ENCODE measurements around the gene CYP27B1. TPM values are rescaled to one million over a fixed set of nuclear protein-coding genes. Genes with fewer than 3 reads are reported as not detected.
A peak's percentile ranks its signal among the peaks of the same experiment; 100 is the strongest.

CYP27B1 gene
- total RNA-seq, 1 donor from 2014 or later = not detected

- Histone ChIP-seq H3K27ac (replicated peaks) (no peak overlapping the region), H3K9me3 (replicated peaks) (no peaks in the 10 kb centered on the region), H3K27me3 (ENCODE audit: low read depth) (no peaks in the 10 kb centered on the region), H3K36me3 (peaks cover 88% of the 10 kb centered on the region), H3K4me3 (no peak overlapping the region), H3K4me1 (no peaks in the 10 kb centered on the region)
- intact Hi-C loops (cut with micrococcal nuclease) = no loop called here
- TF ChIP-seq, protein P1, sequence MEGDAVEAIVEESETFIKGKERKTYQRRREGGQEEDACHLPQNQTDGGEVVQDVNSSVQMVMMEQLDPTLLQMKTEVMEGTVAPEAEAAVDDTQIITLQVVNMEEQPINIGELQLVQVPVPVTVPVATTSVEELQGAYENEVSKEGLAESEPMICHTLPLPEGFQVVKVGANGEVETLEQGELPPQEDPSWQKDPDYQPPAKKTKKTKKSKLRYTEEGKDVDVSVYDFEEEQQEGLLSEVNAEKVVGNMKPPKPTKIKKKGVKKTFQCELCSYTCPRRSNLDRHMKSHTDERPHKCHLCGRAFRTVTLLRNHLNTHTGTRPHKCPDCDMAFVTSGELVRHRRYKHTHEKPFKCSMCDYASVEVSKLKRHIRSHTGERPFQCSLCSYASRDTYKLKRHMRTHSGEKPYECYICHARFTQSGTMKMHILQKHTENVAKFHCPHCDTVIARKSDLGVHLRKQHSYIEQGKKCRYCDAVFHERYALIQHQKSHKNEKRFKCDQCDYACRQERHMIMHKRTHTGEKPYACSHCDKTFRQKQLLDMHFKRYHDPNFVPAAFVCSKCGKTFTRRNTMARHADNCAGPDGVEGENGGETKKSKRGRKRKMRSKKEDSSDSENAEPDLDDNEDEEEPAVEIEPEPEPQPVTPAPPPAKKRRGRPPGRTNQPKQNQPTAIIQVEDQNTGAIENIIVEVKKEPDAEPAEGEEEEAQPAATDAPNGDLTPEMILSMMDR (IDR thresholded peaks at IDR 0.05; ENCODE audit: borderline replicate concordance) = no peak
- no peak for DNase-seq
These were observed 31.1 kb upstream of the CYP27B1 start for GRCh38 chr12:57797933-57798332.

DNA sequence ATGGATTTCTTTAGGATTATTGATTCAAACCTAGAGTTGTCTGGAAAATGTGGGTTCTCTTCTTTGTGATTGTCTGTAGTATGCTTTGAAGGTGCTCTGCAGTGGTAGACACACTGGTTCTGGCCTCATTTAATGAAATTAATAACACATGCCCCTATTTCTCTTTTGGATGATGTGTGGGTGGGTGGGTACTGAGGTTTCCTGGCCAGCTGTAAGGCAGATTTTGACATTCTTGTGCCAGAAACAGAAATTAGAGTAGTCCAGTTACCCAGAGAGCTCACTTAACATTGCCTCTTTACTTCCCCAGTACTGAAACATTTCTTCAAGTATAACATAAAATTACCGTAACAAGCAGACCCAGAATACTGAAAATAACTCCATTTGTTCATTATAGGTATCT is 30.1 kb upstream of the CYP27B1 start:
- TF ChIP-seq, protein P1 (IDR thresholded peaks at IDR 0.05; ENCODE audit: borderline replicate concordance) = no peak
- Histone ChIP-seq H3K4me3 (no peak overlapping the region), H3K36me3 (peaks cover 88% of the 10 kb centered on the region), H3K9me3 (replicated peaks) (no peaks in the 10 kb centered on the region), H3K27me3 (ENCODE audit: low read depth) (no peaks in the 10 kb centered on the region), H3K4me1 (no peaks in the 10 kb centered on the region), H3K27ac (replicated peaks) (no peak overlapping the region)
- DNase-seq = no peak
- intact Hi-C loops (cut with micrococcal nuclease) = no loop called here

DNA sequence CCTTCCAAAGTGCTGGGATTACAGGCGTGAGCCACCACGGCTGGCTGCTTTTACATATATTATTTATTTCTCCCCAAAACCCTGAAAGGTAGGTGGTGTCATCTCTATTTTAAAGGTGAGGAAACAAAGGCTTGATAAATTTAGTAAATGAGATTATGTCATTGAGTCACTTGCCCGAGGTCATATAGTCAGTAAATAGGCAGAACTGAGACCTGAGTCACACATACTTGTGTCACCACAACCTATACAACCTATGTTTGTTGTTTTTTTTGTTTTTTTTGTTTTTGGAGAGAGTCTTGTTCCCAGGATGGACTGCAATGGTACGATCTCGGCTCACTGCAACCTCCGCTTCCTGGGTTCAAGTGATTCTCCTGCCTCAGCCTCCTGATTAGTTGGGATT is 28.5 kb upstream of the CYP27B1 start:
- Histone ChIP-seq H3K27me3 (ENCODE audit: low read depth) (no peaks in the 10 kb centered on the region), H3K36me3 (peaks cover 88% of the 10 kb centered on the region), H3K27ac (replicated peaks) (no peak overlapping the region), H3K4me1 (no peaks in the 10 kb centered on the region), H3K4me3 (no peak overlapping the region), H3K9me3 (replicated peaks) (no peaks in the 10 kb centered on the region)
- TF ChIP-seq, protein P1 (IDR thresholded peaks at IDR 0.05; ENCODE audit: borderline replicate concordance) = no peak
- intact Hi-C loops (cut with micrococcal nuclease) = no loop called here
- no peak for DNase-seq

DNA sequence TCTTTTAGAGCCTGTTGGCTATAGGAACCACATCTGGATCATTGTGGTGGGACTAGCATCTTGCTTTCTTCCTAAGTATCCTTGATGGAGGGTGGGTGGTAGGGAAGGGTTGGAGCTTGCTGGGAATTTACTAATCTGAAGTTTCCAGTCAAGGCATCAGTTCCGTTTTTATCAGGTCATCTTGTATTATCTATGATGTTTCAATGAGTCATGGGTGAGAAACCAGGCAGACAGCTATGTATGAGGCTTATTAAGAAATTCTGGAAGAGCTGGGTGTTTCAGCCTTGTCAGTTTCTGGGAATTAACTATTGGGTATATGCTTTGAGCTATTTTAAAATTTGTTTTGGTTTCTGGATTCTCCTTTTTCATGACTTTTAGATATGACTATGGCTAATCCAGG is 27.0 kb upstream of the CYP27B1 start:
- intact Hi-C loops (cut with micrococcal nuclease) = no loop called here
- Histone ChIP-seq H3K36me3 (peaks cover 88% of the 10 kb centered on the region), H3K9me3 (replicated peaks) (no peaks in the 10 kb centered on the region), H3K4me3 (no peak overlapping the region), H3K4me1 (no peaks in the 10 kb centered on the region), H3K27me3 (ENCODE audit: low read depth) (no peaks in the 10 kb centered on the region), H3K27ac (replicated peaks) (no peak overlapping the region)
- no peak for DNase-seq
- TF ChIP-seq, protein P1 (IDR thresholded peaks at IDR 0.05; ENCODE audit: borderline replicate concordance) = no peak

DNA sequence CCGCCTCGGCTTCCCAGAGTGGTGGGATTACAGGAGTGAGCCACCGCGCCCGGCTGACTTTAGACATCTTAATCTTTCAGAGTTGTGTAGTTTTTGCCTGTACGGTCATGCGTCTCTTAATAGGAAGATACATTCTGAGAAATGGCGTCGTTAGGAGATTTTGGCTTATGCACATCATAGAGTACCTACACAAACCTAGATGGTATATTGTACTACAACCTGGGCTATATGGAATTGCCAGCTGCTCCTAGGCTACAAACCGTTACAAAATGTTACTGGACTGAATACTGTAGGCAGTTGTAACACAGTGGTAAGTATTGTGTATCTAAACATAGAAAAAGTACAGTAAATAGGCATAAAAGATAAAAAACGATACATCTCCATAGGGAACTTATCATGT is 17.0 kb upstream of the CYP27B1 start:
- Histone ChIP-seq H3K27me3 (ENCODE audit: low read depth) (no peaks in the 10 kb centered on the region), H3K4me3 (peak overlapping the region; percentile 96), H3K27ac (replicated peaks) (no peak overlapping the region), H3K36me3 (peaks cover 43% of the 10 kb centered on the region), H3K9me3 (replicated peaks) (no peaks in the 10 kb centered on the region), H3K4me1 (peaks cover 21% of the 10 kb centered on the region)
- intact Hi-C loops (cut with micrococcal nuclease) = no loop called here
- DNase-seq = no peak
- TF ChIP-seq, protein P1 (IDR thresholded peaks at IDR 0.05; ENCODE audit: borderline replicate concordance) = no peak

GRCh38 chr12:57783466-57783801 is 16.6 kb upstream of the CYP27B1 start:
- H3K4me1 ChIP-seq = peaks cover 21% of the 10 kb centered on the region
- H3K4me3 ChIP-seq = peak overlapping the region; percentile 96
- DNase-seq = no peak
- no peaks in the 10 kb centered on the region for H3K27me3 ChIP-seq (ENCODE audit: low read depth)
- intact Hi-C loops (cut with micrococcal nuclease) = no loop called here
- no peaks in the 10 kb centered on the region for H3K9me3 ChIP-seq (replicated peaks)
- TF ChIP-seq, protein P1 (IDR thresholded peaks at IDR 0.05; ENCODE audit: borderline replicate concordance) = no peak
- peaks cover 39% of the 10 kb centered on the region for H3K36me3 ChIP-seq
- no peak overlapping the region for H3K27ac ChIP-seq (replicated peaks)
